HG03039 (cell line): Measurements from ENCODE around the gene MAST3.

Source experiments
- ATAC-seq: cut with Tn5 transposase; IDR thresholded peaks from one replicate; pipeline ENCODE4 v1.9.1; 2021; ENCODE audit warnings: mild to moderate bottlenecking, moderate library complexity; ENCODE audit not compliant: unreplicated experiment

The MAST3 gene

GRCh38 chr19:18174983-18175382 lies 77.4 kb downstream of the MAST3 start:
- ATAC-seq: no peak

GRCh38 chr19:18176367-18177310 lies 79.1 kb downstream of the MAST3 start:
- no peak for ATAC-seq

- no peak for ATAC-seq
Measured at GRCh38 chr19:18179957-18180356, 82.4 kb downstream of the MAST3 start.

- ATAC-seq: no peak
Measured at GRCh38 chr19:18183529-18183928, 86.0 kb downstream of the MAST3 start.

GRCh38 chr19:18185538-18185937 lies 88.0 kb downstream of the MAST3 start:
- no peak for ATAC-seq

GRCh38 chr19:18190278-18190677 lies 92.7 kb downstream of the MAST3 start:
- no peak for ATAC-seq

GRCh38 chr19:18191640-18192062 lies 94.1 kb downstream of the MAST3 start:
- no peak for ATAC-seq

GRCh38 chr19:18192673-18193387 lies 95.3 kb downstream of the MAST3 start, which contains the start of gene MPV17L2:
Gene MPV17L2, plus strand, starts transcription at chr19:18193218. Its CDS starts 64 bp downstream, at chr19:18193282.
- peak; percentile 82 for ATAC-seq

GRCh38 chr19:18193388-18194180 lies 96.0 kb downstream of the MAST3 start:
- peak; percentile 8 for ATAC-seq

- no peak for ATAC-seq
Measured at GRCh38 chr19:18194181-18194530, 96.6 kb downstream of the MAST3 start.

GRCh38 chr19:18194554-18195238 lies 97.1 kb downstream of the MAST3 start:
- ATAC-seq: no peak

GRCh38 chr19:18196511-18196845 lies 98.9 kb downstream of the MAST3 start:
- ATAC-seq: no peak

- no peak for ATAC-seq
Measured at GRCh38 chr19:18197306-18197705, 99.7 kb downstream of the MAST3 start.

- ATAC-seq: no peak
Measured at GRCh38 chr19:18197941-18198340, 100.4 kb downstream of the MAST3 start.

GRCh38 chr19:18198374-18198773 lies 100.8 kb downstream of the MAST3 start:
- no peak for ATAC-seq
